ENCODE results near the gene TNRC18. TPM values are rescaled to one million over a fixed set of nuclear protein-coding genes. Genes with fewer than 3 reads are reported as not detected.

The TNRC18 gene
- total and polyA plus RNA-seq, 4 donors: 2.3 to 37.1 (median 20.4) TPM

- H3K27me3 ChIP-seq (ENCODE audit: control insufficient read depth in 4 of 4, insufficient read depth in 4 of 4, low read length in 3 of 4): no peaks in the 10 kb centered on the region
- H3K27ac ChIP-seq (ENCODE audit: low read depth in 1 of 2, low read length in 2 of 2): no peak overlapping the region
- H3K9me3 ChIP-seq (ENCODE audit: control insufficient read depth in 4 of 4, low read length in 3 of 4): no peaks in the 10 kb centered on the region
- H3K9ac ChIP-seq (ENCODE audit: low read depth in 1 of 2, low read length in 2 of 2): no peak overlapping the region
- TF ChIP-seq MAX (IDR thresholded peaks at IDR 0.05) (no peak), RXRA (IDR thresholded peaks at IDR 0.05) (no peak), FOXA2 (IDR thresholded peaks at IDR 0.05) (no peak), JUND (IDR thresholded peaks at IDR 0.05) (no peak), ZBTB33 (IDR thresholded peaks at IDR 0.05) (no peak), SP1 (IDR thresholded peaks at IDR 0.05) (no peak), NR2F2 (IDR thresholded peaks at IDR 0.05) (no peak), EGR1 (IDR thresholded peaks at IDR 0.05; ENCODE audit: low read depth in 2 of 2) (no peak), TAF1 (conservative IDR thresholded peaks at IDR 0.05) (no peak), HNF4G (IDR thresholded peaks at IDR 0.05) (no peak), RAD21 (IDR thresholded peaks at IDR 0.05) (no peak), REST (IDR thresholded peaks at IDR 0.05) (no peak), ATF3 (IDR thresholded peaks at IDR 0.05) (no peak)
- 75% methylated on average over 20 of the region's 20 CpGs for WGBS
- H3K36me3 ChIP-seq (ENCODE audit: control insufficient read depth in 4 of 4, insufficient read depth in 3 of 4, low read depth in 1 of 4, low read length in 3 of 4): peaks cover under 1 to 10% (median 8%) of the 10 kb centered on the region in 4 donors
- DNase-seq (ENCODE audit: low spot score): no peak
- H3K4me1 ChIP-seq (ENCODE audit: control insufficient read depth in 4 of 4, insufficient read depth in 4 of 4, low read length in 3 of 4): peaks cover 4 to 12% (median 7%) of the 10 kb centered on the region in 4 donors
- no peak overlapping the region for H3K4me3 ChIP-seq (ENCODE audit: low read depth in 1 of 3, low read length in 3 of 3)
These were observed 41.2 kb downstream of the TNRC18 start for GRCh38 chr7:5382281-5382892.

- no peaks in the 10 kb centered on the region for H3K9me3 ChIP-seq (ENCODE audit: control insufficient read depth in 4 of 4, low read length in 3 of 4)
- no peak for DNase-seq (ENCODE audit: low spot score)
- no peaks in the 10 kb centered on the region for H3K27me3 ChIP-seq (ENCODE audit: control insufficient read depth in 4 of 4, insufficient read depth in 4 of 4, low read length in 3 of 4)
- TF ChIP-seq GABPA (IDR thresholded peaks at IDR 0.05 in 1 of 2, conservative IDR thresholded peaks at IDR 0.05 in 1 of 2) (no peak), TAF1 (conservative IDR thresholded peaks at IDR 0.05) (no peak), FOXA2 (IDR thresholded peaks at IDR 0.05) (no peak)
- no peak overlapping the region for H3K9ac ChIP-seq (ENCODE audit: low read depth in 1 of 2, low read length in 2 of 2)
- H3K36me3 ChIP-seq (ENCODE audit: control insufficient read depth in 4 of 4, insufficient read depth in 3 of 4, low read depth in 1 of 4, low read length in 3 of 4): peaks cover 0 to 17% (median 10%) of the 10 kb centered on the region in 4 donors
- H3K4me3 ChIP-seq (ENCODE audit: low read depth in 1 of 3, low read length in 3 of 3): no peak overlapping the region
- H3K27ac ChIP-seq (ENCODE audit: low read depth in 1 of 2, low read length in 2 of 2): no peak overlapping the region
- 84% methylated on average over 11 of the region's 11 CpGs for WGBS
- peaks cover 4 to 12% (median 7%) of the 10 kb centered on the region in 4 donors for H3K4me1 ChIP-seq (ENCODE audit: control insufficient read depth in 4 of 4, insufficient read depth in 4 of 4, low read length in 3 of 4)
These were observed 42.4 kb downstream of the TNRC18 start for GRCh38 chr7:5381071-5381772.

All from liver (tissue), 9 donors.